Uterus (tissue), 4 donors: ENCODE results near the gene EXO5. TPM values are rescaled to one million over a fixed set of nuclear protein-coding genes. Genes with fewer than 3 reads are reported as not detected.

Experiments used
- DNase-seq, 2 donors: peaks; one replicate each; pipeline ENCODE4 v3.0.0-alpha.2; 2019 to 2020
- H3K27ac ChIP-seq, 2 donors: fragments of 200-600 bp; sonication (generic); 1 replicate in 1 of 2; 2 replicates in 1 of 2; pipeline ENCODE4 v1.5.1; 2016 to 2018
- H3K27me3 ChIP-seq, 2 donors: fragments of 200-600 bp; sonication (generic); one replicate each; pipeline ENCODE4 v1.5.1; 2018 to 2019; ENCODE audit warnings: control low read depth in 1 of 2
- H3K36me3 ChIP-seq, 2 donors: fragments of 200-600 bp; sonication (generic); one replicate each; pipeline ENCODE4 v1.5.1; 2019; ENCODE audit warnings: control low read depth in 1 of 2
- H3K4me1 ChIP-seq, 2 donors: fragments of 200-600 bp; sonication (generic); one replicate each; pipeline ENCODE4 v1.5.1; 2018 to 2019; ENCODE audit warnings: control low read depth in 1 of 2
- H3K4me3 ChIP-seq, 2 donors: fragments of 200-600 bp; sonication (generic); 1 replicate in 1 of 2; 2 replicates in 1 of 2; pipeline ENCODE4 v1.5.1; 2018 to 2019; ENCODE audit warnings: mild to moderate bottlenecking in 1 of 2
- H3K9me3 ChIP-seq, 2 donors: fragments of 200-600 bp; sonication (generic); one replicate each; pipeline ENCODE4 v1.5.1; 2019; ENCODE audit warnings: control low read depth in 1 of 2
- POLR2A ChIP-seq, 2 donors: fragments of 450-650 bp; IDR thresholded peaks; one replicate each; pipeline ENCODE4 v1.6.1; 2016; ENCODE audit warnings: antibody characterized with exemption in 2 of 2, mild to moderate bottlenecking in 1 of 2, moderate library complexity in 1 of 2
- intact Hi-C: fragments of 100-400 bp; cut with DNase I; formaldehyde crosslinking; loops from one replicate; pipeline ENCODE4 v1.15.1; 2023; ENCODE audit warnings: low total_unique reads
- total RNA-seq, 4 donors: library from RNA; depleted of rRNA in 3 of 4; stranded (reverse); fragments of >200 nt in 3 of 4; gene quantifications; one replicate each; pipeline versions ENCODE4 v1.1.0 to v1.2.4, GENCODE V29; 2014 to 2023
- TF ChIP-seq, protein P1 (sequence below), 4 experiments: fragments of 200-600 bp in 2 of 4; fragments of 450-650 bp in 2 of 4; sonication (generic) in 2 of 4; IDR thresholded peaks; one replicate each; pipeline ENCODE4 v1.5.1; 2016 to 2019; ENCODE audit warnings: antibody characterized with exemption in 4 of 4, mild to moderate bottlenecking in 2 of 4, moderate library complexity in 1 of 4
- donor health status: DM: yes; HTN: yes; CAD: no.

EXO5 gene, protein sequence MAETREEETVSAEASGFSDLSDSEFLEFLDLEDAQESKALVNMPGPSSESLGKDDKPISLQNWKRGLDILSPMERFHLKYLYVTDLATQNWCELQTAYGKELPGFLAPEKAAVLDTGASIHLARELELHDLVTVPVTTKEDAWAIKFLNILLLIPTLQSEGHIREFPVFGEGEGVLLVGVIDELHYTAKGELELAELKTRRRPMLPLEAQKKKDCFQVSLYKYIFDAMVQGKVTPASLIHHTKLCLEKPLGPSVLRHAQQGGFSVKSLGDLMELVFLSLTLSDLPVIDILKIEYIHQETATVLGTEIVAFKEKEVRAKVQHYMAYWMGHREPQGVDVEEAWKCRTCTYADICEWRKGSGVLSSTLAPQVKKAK
- total RNA-seq = 10 to 100 TPM in 1 of 4 donors, 1 to 10 TPM in 3; 5.3 to 22.6 (median 8.2) TPM

DNA sequence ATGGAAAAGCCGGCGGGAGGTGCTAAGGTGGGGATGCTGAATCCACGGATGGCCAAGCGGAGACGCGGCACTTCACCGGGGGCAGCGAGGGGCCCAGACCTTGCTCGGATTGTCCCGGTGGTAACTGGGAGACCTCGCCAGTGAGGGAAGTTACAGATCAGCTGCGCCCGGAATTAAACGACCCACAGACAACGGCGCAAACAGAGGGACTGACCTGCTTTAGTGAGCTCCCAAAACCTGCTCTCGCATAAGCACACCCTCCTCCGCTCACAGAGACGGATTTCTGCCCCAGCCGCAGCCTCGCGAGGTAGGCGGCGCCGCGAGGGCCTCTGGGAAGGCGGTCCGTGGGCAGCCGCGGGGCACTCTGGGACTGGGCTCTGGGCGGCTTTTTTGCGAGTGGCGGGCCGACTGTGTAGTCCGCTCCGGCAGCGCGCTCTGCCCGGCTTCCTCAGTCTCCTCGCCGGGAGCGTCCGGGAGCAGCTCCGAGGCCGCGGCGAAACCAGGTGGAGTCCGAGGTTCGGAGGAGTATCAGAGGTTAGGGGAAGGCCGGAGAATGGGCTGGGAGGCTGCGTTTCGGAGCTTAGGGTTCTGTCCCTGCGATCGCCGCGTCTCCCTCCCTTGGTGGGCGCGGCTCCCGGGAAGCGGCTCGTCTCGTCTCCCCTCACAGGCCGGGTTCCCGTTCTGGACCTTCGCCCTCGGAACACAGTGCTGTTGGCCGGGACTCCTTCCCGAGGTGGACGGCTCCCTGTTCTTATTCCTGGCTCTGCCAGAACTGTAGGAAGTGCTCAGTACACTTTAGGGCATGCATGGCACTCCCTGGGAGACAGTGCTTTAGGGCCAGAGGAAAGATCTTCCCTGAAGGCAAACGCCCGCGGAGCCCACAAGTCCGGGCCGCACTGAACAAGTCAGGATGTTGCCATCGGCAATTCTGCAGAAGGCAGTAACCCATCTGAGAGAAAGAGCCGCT lies at the start of gene EXO5:
Gene EXO5 (plus strand): TSS at position 393 of the 967 bp plus-strand sequence. CDS start 5,778 bp downstream, outside the sequence.
- H3K27ac ChIP-seq = peak within 1 kb of the TSS; percentile 72 to 75
- peak within 1 kb of the TSS; percentile 53 to 74 for H3K4me3 ChIP-seq
- TF ChIP-seq, protein P1, sequence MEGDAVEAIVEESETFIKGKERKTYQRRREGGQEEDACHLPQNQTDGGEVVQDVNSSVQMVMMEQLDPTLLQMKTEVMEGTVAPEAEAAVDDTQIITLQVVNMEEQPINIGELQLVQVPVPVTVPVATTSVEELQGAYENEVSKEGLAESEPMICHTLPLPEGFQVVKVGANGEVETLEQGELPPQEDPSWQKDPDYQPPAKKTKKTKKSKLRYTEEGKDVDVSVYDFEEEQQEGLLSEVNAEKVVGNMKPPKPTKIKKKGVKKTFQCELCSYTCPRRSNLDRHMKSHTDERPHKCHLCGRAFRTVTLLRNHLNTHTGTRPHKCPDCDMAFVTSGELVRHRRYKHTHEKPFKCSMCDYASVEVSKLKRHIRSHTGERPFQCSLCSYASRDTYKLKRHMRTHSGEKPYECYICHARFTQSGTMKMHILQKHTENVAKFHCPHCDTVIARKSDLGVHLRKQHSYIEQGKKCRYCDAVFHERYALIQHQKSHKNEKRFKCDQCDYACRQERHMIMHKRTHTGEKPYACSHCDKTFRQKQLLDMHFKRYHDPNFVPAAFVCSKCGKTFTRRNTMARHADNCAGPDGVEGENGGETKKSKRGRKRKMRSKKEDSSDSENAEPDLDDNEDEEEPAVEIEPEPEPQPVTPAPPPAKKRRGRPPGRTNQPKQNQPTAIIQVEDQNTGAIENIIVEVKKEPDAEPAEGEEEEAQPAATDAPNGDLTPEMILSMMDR (IDR thresholded peaks at IDR 0.05) = no peak
- peak; percentile 26 to 36 for TF ChIP-seq POLR2A (IDR thresholded peaks at IDR 0.05)
- H3K4me1 ChIP-seq = no peaks in the 10 kb centered on the region
- H3K9me3 ChIP-seq = peaks cover 0 to under 1% of the 10 kb centered on the region in 2 donors
- intact Hi-C loops = no loop called here
- no peaks in the 10 kb centered on the region for H3K36me3 ChIP-seq
- peak; percentile 62 to 73 for DNase-seq
- no peaks in the 10 kb centered on the region for H3K27me3 ChIP-seq

DNA sequence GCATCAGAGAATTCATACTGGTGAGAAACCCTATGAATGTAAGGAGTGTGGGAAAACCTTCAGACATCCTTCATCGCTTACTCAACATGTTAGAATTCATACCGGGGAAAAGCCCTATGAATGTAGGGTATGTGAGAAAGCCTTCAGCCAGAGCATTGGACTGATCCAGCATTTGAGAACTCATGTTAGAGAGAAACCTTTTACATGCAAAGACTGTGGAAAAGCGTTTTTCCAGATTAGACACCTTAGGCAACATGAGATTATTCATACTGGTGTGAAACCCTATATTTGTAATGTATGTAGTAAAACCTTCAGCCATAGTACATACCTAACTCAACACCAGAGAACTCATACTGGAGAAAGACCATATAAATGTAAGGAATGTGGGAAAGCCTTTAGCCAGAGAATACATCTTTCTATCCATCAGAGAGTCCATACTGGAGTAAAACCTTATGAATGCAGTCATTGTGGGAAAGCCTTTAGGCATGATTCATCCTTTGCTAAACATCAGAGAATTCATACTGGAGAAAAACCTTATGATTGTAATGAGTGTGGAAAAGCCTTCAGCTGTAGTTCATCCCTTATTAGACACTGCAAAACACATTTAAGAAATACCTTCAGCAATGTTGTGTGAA lies 45.5 kb upstream of the EXO5 start:
- peaks cover 0 to 64% of the 10 kb centered on the region in 2 donors for H3K9me3 ChIP-seq
- no peak overlapping the region for H3K4me3 ChIP-seq
- H3K27me3 ChIP-seq = no peaks in the 10 kb centered on the region
- H3K4me1 ChIP-seq = no peaks in the 10 kb centered on the region
- no peak for DNase-seq
- no peaks in the 10 kb centered on the region for H3K36me3 ChIP-seq
- TF ChIP-seq, protein P1 (IDR thresholded peaks at IDR 0.05) = no peak
- no peak for TF ChIP-seq POLR2A (IDR thresholded peaks at IDR 0.05)
- no peak overlapping the region for H3K27ac ChIP-seq
- intact Hi-C loops = no loop called here

DNA sequence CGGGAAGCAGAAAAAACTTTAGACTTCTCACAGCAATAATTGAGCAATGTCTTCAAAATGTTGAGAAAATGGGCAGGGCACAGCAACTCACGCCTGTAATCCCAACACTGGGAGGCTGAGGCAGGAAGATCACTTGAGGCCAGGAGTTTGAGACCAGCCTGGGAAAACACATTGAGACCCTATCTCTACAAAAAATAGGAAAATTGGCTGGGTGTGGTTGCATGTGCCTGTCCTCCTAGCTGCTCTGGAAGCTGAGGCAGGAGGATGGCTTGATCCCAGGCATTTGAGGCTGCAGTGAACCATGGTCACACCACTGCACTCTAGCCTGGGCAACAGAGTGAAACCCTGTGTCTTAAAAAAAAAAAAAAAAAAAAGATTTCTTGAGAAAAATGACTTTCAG lies 39.2 kb upstream of the EXO5 start:
- no peak for DNase-seq
- intact Hi-C loops = no loop called here
- H3K27ac ChIP-seq = no peak overlapping the region

DNA sequence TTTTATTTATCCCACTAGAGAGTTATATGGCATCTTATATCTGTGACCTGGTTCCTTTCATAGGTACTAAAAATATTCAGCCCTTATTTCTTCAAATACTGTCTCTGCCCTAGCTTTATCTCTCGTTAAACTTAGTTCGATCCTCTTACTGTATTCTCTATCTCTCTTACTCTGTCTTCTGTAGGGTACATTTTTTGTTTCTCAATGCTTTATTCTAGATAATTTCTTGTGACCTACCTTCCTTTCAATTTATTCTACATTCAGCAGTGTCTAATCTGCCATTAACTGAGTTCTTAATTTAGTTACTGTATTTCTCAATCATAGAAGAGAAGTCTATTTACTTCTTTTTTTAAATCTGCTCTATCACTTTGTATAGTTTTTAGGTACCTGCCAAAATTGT lies 33.3 kb upstream of the EXO5 start:
- TF ChIP-seq, protein P1 (IDR thresholded peaks at IDR 0.05) = no peak
- no peak for TF ChIP-seq POLR2A (IDR thresholded peaks at IDR 0.05)
- Histone ChIP-seq H3K9me3 (peaks cover 0 to 3% of the 10 kb centered on the region in 2 donors), H3K27ac (no peak overlapping the region), H3K27me3 (no peaks in the 10 kb centered on the region), H3K4me1 (no peaks in the 10 kb centered on the region), H3K36me3 (no peaks in the 10 kb centered on the region), H3K4me3 (no peak overlapping the region)
- intact Hi-C loops = no loop called here
- DNase-seq = no peak

More for the DNA sequence above, 39.2 kb upstream of the EXO5 start:
- Histone ChIP-seq H3K4me3 (no peak overlapping the region), H3K9me3 (peaks cover 0 to 13% of the 10 kb centered on the region in 2 donors), H3K27me3 (no peaks in the 10 kb centered on the region), H3K4me1 (no peaks in the 10 kb centered on the region), H3K36me3 (no peaks in the 10 kb centered on the region)
- no peak for TF ChIP-seq POLR2A (IDR thresholded peaks at IDR 0.05)
- TF ChIP-seq, protein P1 (IDR thresholded peaks at IDR 0.05) = no peak
